HG02840 (cell line): Measurements from ENCODE around the gene KIAA1755.

Source experiments
- ATAC-seq: cut with Tn5 transposase; IDR thresholded peaks from one replicate; pipeline ENCODE4 v1.9.1; 2021; ENCODE audit warnings: mild to moderate bottlenecking, moderate library complexity, moderate number of reproducible peaks; ENCODE audit not compliant: unreplicated experiment, low FRiP score

The KIAA1755 gene

DNA sequence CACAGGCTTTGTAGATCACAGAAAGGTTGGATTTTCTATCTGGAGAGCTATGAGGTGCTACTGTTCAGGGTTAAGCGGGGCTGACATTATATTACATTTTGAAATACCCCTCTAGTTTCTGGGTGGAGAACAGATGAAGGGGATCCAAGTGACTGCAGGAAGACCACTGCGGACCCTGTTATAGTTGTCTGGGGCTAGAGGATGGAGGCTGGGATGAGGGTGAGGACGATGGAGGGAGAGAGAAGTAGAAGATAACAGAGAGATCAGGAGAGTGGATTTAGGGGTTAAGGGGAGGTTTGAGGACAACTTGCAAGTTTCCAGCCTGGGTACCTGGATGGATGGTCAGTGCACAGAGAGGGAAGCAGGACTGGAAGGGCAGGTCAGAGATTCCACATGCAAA lies 52.0 kb downstream of the KIAA1755 start:
- no peak for ATAC-seq

DNA sequence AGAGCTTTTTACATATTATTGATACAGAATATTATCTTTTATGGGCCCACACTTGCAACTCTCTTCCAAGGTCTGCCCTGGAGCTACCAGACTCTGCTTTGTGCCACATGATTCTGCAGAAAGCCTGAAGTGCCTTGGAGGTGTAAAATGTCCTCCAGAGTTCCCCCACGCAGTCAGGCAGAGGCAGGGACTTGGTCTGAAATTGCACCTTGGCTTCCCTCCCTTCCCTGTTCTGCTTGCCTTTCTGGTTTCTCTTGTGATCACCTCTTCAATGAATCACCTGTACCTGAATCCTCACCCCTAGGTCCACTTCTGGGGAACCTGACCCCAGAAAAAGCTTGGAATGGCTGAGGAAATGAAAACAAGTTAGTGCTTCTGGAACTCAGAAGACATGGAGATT lies 52.4 kb downstream of the KIAA1755 start:
- ATAC-seq = no peak

DNA sequence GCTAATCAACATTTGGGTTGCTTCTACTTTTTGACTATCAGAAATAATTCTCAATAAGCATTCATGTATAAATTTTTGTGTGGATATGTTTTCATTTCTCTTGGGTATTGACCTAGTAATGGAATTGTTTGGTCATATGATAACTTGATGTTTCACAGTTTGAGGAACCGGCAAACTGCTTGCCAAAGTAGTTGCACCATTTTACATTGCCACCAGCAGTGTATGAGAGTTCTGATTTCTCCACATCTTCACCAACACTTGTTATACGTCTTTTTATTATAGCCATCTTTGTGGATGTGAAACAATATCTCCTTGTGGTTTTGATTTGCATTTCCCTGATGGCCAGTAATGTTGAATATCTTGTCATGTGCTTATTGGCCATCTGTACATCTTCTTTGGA lies 52.9 kb downstream of the KIAA1755 start:
- ATAC-seq = no peak

DNA sequence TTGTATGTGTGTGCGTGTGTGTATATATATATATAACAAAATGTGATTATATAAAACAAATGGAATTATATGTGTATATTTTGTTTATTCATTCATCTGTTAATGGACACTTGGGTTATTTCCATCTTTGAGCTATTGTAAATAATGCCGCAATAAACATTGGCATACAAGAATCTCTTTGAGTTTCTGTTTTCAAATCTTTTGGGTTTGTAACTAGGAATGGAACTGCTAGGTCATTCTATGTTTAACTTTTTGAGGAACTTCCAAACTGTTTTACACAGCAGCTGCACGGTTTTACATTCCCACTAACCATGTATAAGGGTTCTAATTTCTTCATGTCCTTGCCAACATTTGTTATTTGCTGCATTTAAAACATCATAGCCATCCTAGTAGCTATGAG lies 55.5 kb downstream of the KIAA1755 start:
- no peak for ATAC-seq

DNA sequence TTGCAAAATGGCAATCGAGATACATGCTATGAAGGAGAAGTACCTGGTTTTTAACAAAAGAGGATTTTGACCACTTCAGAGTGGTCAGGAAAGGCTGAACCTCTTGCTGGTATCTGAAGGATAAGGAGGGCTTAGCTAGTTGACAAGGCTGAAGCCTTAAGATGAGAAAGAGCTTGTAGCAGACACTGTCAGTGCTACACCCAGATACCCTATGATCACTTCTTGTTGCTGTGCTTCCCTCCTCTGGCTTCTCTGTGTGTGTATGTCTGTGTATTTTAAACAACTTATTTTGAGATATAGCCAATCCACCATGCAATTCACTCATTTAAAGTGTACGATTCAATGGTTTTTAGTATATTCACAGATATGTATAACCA lies 56.6 kb downstream of the KIAA1755 start:
- ATAC-seq = no peak

DNA sequence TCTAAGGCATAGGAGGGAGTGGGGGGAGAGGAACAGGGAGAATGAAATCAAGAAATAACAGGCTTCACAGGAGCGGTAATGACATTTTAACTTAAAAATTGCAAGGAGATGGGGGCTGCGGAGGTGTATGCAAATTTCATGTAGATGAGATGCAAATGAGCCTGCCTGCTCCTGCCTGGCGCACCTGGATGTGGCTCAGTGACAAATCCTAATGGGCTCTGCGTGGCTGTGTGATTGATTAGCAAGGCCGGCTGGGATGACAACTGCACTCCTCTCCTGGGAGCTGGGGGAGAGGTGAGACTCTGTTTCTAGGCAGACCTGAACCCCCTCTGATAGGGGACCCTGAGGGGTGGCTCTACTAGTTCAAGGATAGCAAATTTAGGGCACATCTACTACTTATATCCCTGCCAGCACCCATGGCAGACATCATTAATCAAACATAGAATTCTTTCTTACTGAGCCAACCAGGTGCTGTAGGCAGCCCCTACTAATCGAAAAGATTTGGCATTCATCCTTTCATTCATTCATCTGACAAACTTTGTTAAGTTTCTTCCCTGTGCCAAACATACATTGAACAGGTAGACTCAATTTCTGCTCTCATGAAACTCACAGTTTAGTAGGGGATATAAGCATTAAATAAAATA lies 57.1 kb downstream of the KIAA1755 start:
- no peak for ATAC-seq

DNA sequence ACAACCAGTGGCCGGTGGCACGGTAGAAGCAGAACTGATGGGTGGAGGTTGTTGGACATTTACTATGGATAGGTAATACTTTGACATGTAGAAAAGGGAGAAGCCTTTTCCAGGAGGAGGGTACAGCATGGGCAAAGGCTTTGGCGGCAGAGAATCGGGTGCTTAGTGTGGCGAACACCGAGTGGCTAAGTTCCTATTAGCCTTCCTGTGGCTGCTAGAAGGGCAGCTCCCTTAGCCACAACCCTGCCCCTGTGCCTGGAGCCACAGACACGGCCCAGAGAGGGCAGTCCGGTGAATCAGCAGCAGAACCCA lies 57.6 kb downstream of the KIAA1755 start:
- no peak for ATAC-seq

DNA sequence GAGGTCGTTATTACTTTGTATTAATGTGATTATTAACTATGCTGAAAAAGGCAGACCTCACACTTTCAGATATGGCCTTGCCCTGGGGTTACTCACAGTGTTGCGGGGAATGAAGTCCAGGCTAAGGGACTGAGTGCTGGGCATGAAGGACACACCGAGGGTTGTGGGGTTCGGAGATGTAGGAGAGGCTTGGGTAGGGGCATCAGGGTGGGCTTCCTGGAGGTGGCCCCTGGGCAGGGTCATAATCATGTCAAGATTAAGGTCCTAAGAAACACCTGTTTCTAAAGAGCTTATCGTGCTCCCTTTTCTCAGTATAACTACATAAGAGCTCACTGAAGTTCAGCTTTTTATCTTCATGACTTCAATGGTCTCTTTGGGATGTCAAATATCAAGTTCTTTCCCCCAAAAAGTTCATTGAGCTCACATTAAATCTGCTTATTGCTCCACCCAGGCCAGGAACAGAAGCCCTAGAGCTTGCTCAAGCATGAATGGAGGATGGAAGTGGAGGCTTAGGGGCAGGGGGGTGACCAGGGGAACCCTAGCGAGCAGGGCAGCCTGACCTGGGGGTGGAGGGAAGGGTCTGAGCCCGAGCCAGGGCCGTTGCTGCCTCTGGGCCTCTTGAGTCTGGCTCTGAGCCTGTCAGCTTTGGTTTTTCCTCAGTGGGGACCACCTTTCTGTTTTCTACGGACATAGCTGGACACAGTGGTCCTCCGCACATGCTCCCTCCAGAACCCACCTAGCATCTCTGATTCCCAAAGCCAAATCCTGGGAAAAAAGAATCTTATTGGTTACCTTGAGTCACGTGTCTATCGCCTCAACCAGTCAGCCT lies 58.2 kb downstream of the KIAA1755 start:
- no peak for ATAC-seq

DNA sequence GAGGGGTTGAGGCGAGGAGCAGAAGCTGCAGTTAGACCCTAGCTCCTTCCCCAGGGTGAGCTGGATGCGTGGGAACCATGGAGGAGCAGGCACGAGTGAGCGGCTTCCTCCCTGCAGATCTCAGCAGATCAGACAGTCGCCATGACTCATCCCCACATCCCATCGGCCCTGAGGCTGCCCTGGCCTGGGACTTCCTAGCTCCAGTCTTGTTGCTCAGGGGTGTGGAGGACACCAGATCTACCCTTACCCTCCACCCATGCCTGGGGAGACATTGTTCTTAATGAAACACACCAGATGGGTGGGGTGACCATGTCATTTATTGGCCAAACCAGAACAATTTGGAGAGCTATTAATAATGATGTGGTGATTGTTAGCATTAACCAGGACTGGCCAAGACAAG lies 59.2 kb downstream of the KIAA1755 start:
- no peak for ATAC-seq

DNA sequence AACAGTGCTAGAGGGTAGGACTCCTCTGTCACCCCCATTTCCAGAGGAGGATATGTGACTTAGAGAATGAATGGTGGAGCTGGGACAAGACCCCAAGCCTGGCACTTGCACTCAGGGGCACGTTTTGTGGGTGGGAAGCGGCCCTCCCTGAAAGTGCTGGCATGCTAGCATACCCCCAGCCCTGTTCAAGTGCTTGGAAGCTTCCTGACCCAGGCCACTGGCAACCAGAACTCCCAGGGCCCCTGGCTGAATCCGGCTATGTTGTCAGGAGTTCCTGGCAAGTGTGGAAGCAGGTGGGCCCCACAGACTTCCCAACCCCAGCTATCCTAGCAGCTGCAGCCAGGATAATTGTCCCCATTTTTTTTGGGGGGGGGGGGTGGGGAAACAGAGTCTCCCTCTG lies 59.9 kb downstream of the KIAA1755 start:
- no peak for ATAC-seq

DNA sequence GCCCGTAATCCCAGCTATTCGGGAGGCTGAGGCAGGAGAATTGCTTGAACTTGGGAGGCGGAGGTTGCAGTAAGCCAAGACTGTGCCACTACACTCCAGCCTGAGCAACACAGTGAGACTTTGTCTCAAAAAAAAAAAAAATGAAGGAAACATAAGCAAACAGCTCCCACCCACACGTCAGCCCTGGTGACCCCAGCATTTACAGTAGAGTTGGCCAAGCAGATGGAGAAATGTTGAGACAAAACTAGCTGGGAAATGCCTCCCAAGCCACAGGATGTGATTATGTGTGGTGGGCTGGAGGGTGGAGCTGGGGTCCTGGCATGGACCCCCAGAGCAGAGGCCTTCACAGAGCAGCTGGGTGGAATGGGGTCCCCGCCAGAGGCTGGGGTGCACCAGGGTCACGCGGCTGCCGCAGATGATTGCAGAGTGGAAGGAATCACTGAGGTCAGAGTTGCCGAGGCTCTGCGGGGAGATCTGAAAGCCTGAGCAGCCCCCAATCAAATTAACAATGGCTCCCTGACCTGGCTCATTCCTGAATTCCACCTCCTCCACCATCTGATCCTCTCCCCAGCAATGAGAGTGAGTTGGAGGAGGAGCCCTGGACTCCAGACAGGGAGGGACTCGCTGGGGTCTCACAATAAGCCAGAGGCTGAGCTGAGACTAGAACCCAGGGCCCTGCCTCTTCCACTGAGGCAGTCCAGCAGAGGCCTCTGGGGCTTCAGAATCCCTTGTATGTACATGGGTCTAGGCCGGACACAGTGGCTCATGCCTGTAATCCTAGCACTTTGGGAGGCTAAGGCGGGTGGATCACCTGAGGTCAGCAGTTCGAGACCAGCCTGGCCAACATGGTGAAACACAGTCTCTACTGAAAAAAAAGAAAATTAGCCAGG lies 60.8 kb downstream of the KIAA1755 start:
- ATAC-seq = no peak

DNA sequence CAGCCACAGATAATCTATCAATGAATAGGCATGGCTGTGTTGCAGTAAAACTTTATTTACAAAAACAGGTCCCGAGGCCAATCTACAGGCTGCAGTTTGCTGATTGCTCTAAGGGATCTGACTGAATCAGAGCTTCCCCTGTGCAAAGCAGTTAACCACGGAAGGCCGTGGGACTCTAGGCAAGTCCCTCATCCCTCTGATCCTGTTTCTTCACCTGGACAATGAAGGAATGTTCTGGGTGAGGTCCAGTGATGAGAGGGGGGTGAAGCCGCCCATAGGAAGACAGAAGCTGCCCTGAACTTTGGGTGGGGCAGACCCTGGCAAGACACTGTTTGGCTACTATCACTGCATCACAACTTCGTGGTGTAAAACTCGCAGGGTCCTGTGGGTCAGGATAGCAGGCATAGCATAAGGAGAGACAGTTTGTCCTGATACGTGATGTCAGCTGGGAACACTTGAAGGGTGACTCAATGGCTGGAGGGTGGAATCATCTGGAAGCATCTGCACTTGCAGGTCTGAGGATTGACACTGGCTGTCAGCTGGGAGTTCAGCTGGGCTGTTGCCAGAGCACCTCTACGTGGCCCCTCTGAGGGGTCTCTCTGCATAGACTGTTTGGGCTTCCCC lies 62.2 kb downstream of the KIAA1755 start:
- ATAC-seq = no peak

DNA sequence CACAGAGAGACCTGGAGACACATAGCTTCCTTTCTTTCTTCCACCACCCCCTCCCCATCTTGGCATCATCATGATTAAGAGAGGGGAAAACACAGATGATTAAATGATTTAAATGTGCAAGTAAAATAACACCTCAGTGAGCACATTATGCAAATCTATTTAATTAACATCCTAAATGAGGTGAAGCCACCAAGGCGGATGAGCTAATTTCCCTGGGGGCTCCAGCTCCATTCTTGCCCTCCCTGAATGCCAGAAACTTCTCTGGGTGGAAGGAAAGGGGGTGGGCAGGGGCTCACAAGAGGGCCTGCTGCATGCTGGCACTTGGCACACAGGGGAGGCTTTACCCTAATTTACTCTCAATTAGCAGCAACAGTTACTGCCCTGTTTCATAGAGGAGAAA lies 62.9 kb downstream of the KIAA1755 start:
- no peak for ATAC-seq

DNA sequence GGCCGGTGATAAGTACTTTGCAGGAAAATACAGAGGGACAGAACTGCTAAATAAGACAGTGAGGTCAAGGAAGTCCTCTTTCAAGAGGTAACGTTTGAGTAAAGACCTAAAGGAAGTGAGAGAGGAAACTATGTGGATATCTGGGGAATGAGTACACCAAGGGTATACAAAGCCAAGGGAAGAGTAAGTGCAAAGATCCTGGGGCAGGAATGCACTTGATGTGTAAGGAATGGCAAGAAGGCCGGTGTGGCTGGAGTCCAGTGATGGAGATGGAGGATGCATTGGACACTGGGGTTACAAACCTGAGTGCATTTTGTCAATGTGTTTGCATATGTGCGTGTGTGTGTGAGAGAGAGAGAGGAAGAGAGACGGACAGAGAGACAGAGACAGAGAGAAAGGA lies 63.3 kb downstream of the KIAA1755 start:
- no peak for ATAC-seq

DNA sequence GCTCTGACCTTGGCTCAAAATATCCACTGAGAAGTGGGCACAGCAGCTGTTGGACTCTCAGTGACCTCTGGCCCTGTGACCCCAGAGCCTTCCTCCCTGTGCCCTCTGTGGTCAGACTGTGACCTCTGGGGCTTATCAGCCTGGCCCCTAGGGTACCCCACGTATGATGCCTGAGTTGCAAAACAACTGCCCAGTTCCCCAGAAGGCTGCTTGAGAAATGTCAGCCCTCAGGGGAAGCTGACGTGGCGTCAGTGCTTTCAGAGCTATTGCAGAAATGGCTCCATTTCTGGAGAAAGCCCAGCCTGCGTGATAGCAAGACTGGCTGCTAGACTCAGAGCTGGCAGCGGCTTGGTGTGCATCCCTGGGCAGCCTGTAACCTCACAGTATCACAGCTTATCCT lies 63.9 kb downstream of the KIAA1755 start:
- ATAC-seq = no peak

DNA sequence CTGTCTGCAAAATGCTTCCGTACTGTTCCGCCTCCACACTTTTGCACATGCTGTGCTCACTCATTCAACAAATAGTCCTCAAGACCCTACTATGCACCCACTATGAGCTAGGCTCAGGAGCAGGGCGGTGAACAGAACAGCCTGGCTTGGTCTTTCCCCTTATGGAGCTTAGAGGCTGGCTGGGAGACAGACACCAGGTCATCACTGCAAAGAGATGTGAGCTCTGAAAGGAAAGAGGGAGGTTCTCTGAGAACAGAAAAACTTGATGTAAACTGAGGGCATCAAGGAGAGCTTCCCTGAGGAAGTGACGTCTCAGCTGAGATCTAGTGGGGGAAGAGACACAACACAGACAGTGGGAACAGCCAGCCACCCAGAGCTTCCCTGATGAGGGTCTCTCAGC lies 64.5 kb downstream of the KIAA1755 start:
- no peak for ATAC-seq

DNA sequence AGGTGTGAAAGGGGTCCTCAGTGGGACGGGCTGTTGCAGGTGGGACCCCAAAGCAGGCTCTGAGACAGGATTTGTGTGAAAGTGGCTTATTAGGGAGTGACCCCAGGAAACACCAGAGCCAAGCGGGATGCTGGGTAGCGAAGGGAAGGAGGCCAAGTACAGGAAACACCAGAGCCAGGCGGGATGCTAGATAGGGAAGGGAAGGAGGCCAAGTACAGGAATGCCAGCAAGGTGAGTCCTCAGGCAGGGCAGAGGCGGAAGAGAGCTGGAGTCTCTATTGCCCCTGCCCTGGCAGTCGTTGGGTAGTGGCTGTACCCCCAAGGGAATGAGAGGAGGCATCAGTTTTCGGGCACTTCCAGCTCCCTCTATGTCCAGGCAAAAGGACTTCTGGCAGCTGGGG lies 65.0 kb downstream of the KIAA1755 start:
- ATAC-seq = no peak

DNA sequence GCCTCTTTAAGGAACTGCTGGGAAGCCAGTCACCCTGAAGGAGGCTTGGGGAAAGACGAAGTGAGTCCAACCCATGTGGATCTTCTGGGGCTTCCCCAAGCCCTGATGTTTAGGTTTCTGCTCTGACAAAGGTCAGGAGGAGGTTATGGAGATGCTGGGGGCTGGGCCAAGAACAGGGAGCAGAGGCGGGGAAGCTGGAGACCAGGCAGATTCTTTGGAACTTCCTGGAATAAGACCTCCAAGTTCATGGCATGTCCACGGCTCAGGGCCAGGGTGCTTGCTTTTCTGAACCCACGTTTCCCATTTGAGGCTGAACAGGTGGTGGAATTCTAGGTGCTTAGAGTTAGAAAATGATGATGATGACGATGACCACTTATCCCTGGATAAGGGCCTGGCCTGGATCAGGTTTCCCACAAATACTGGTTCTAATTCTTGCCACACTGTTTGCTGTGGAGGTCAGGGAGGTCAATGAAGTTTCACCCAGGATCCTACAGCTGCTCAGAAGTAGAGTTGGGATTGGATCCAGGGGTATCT lies 65.5 kb downstream of the KIAA1755 start:
- ATAC-seq = no peak

DNA sequence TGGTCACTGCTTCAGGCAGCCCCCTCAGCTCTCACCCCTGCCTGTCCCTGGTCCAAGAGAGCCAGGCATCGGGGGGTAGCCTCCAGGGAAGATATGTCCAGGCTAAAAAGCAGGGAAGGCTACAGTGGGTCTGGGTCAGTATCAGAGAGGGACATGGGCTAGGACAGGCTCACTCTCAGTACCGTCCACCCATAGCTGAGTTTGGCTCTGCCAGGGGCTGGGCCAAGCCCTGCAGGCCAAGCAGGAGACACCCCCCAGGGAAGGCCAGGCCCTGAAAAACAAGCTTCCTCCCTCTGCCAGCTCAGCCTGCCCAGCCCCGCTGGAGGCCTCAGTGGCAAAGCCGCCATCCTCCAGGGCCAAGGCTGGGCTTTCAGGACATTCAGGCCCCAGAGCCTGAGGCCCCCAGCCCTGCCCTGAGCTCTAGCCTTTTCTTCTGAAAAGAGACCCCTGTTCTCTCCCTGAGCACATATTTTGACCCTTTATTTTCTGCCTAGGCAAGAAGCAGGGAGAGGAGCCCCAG lies 66.9 kb downstream of the KIAA1755 start:
- ATAC-seq = no peak

DNA sequence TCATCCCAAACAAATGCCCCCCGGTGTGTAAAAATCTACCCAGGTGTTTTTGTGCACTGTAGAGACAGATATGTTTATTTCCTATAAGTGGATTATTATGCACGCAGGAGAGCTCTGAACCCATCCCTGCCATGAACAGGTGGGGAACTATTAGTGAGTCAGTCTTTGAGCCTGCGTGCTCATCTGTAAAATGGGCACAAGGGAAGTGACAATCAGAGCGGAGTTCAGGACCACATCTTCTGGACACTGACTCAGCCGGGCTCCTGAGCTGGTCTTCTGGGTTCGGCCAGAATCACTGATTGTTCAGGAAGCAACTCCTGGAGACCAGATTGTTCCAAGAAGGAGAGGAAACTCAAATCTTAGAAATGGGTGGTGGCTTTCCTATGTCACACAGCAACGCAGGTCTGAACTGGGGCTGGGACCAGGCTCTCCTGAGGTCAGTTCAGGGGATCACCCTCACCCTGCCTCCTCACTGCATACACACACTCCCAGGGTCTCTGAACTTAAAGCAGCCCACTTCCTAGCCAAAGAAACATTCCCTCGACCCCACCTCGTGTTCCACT lies 68.1 kb downstream of the KIAA1755 start:
- ATAC-seq = no peak
